ENCODE data around the gene JARID2. TPM values are rescaled to one million over a fixed set of nuclear protein-coding genes. Genes with fewer than 3 reads are reported as not detected.

Gene JARID2
- total RNA-seq, 3 donors from 2014 or later, result 10.5 to 13.9 (median 11.5) TPM

DNA sequence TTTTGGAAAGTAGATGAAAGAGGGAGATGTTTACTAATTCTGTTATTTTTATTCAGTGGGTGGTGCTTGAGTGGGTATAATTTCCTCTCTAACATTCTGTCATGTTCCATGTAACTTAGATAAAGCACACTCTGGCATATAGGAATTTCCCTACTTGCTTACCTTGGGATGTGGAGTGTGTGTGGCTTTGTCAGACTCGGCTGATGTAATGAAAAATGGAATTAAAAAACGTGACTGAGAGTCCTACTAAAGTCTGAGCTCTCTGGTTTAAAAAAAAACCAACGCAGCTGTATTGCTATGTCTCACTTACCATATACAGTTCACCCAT lies 98.3 kb downstream of the JARID2 start:
- DNase-seq (ENCODE audit: low spot score in 2 of 2), result no peak
- Histone ChIP-seq H3K36me3 (no peaks in the 10 kb centered on the region), H3K27ac (no peak overlapping the region), H3K9me3 (no peaks in the 10 kb centered on the region), H3K4me3 (no peak overlapping the region), H3K27me3 (no peaks in the 10 kb centered on the region), H3K4me1 (no peaks in the 10 kb centered on the region)
- intact Hi-C loops (cut with DNase I; ENCODE audit: low total_unique reads), result loop anchor here (5.0 kb wide), 1 partner anchor 302 kb away; no protein-coding TSS in a partner anchor
- TF ChIP-seq, protein P1, sequence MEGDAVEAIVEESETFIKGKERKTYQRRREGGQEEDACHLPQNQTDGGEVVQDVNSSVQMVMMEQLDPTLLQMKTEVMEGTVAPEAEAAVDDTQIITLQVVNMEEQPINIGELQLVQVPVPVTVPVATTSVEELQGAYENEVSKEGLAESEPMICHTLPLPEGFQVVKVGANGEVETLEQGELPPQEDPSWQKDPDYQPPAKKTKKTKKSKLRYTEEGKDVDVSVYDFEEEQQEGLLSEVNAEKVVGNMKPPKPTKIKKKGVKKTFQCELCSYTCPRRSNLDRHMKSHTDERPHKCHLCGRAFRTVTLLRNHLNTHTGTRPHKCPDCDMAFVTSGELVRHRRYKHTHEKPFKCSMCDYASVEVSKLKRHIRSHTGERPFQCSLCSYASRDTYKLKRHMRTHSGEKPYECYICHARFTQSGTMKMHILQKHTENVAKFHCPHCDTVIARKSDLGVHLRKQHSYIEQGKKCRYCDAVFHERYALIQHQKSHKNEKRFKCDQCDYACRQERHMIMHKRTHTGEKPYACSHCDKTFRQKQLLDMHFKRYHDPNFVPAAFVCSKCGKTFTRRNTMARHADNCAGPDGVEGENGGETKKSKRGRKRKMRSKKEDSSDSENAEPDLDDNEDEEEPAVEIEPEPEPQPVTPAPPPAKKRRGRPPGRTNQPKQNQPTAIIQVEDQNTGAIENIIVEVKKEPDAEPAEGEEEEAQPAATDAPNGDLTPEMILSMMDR (IDR thresholded peaks at IDR 0.05), result no peak
- no peak for TF ChIP-seq POLR2AphosphoS5 (IDR thresholded peaks at IDR 0.05)
- TF ChIP-seq POLR2A (IDR thresholded peaks at IDR 0.05), result no peak

DNA sequence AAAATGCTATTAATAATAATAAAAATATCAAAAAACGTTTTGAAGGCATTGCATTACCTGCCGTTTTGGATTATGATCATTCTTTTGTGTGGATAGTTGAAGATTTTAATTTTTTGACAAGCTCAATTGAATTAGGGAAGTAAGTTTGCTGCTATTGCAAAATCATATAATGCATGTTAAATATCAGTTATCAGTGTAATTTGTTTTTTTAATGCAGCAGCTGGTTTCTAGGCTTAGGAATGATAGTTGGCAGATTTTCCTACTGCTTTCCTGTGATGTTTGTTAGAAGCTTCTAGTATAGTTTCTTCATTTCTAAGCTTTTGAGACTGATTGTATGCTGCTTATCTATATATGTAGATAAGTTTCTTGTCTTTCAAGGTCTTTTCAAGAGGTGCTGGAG lies 99.0 kb downstream of the JARID2 start:
- H3K27ac ChIP-seq, result no peak overlapping the region
- no peaks in the 10 kb centered on the region for H3K9me3 ChIP-seq
- no peak for DNase-seq (ENCODE audit: low spot score in 2 of 2)
- intact Hi-C loops (cut with DNase I; ENCODE audit: low total_unique reads), result loop anchor here (5.0 kb wide), 1 partner anchor 303 kb away; no protein-coding TSS in a partner anchor
- no peak for TF ChIP-seq POLR2A (IDR thresholded peaks at IDR 0.05)
- no peak for TF ChIP-seq POLR2AphosphoS5 (IDR thresholded peaks at IDR 0.05)
- TF ChIP-seq, protein P1 (IDR thresholded peaks at IDR 0.05), result no peak
- H3K4me1 ChIP-seq, result no peaks in the 10 kb centered on the region
- no peaks in the 10 kb centered on the region for H3K36me3 ChIP-seq
- H3K27me3 ChIP-seq, result no peaks in the 10 kb centered on the region
- H3K4me3 ChIP-seq, result no peak overlapping the region

DNA sequence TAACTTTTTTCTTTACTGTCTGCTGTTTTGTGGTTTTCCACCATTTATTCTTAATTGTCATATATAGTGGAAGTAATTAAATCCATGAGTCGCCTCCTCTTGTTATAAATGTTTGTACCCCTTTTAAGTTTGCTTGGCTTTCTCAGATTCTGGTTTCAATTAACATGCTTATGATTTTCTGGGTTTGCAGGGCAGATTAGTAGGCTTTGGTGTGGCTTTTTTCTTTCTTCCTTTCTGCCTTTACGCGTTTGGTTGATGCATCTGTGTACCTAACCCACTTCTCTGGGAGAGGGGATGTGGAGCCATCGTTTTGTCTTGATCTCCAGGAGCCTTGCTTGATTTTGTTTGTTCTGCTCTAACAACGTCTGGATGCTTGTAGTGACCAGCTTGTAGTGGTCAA lies 100.4 kb downstream of the JARID2 start:
- no peak for DNase-seq (ENCODE audit: low spot score in 2 of 2)
- no peaks in the 10 kb centered on the region for H3K36me3 ChIP-seq
- H3K27me3 ChIP-seq, result no peaks in the 10 kb centered on the region
- intact Hi-C loops (cut with DNase I; ENCODE audit: low total_unique reads), result no loop called here
- no peak overlapping the region for H3K4me3 ChIP-seq
- no peaks in the 10 kb centered on the region for H3K9me3 ChIP-seq
- no peak overlapping the region for H3K27ac ChIP-seq
- no peaks in the 10 kb centered on the region for H3K4me1 ChIP-seq
- TF ChIP-seq POLR2A (IDR thresholded peaks at IDR 0.05), result no peak

DNA sequence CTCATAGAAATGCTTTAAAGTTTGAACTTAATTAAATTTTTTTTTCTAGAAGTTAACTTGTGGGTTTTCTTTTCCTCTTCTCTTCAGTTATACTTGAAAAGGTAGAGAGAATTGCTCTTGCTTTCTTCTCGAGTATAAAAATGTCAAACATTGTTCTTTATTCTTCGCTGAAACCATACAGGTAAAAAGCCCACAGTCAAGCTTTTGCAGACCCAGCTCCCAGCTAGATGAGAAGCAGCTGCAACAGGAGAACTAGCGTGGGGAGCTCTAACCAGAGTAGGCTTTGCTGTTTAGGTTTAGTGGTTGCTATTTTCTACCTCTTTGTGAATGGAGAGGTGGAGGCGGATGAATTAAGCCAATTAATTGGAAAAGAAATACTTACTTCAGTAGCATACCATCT lies 102.7 kb downstream of the JARID2 start:
- Histone ChIP-seq H3K27ac (no peak overlapping the region), H3K27me3 (no peaks in the 10 kb centered on the region), H3K4me1 (no peaks in the 10 kb centered on the region), H3K36me3 (no peaks in the 10 kb centered on the region), H3K4me3 (no peak overlapping the region), H3K9me3 (no peaks in the 10 kb centered on the region)
- no peak for DNase-seq (ENCODE audit: low spot score in 2 of 2)
- intact Hi-C loops (cut with DNase I; ENCODE audit: low total_unique reads), result no loop called here
- TF ChIP-seq POLR2AphosphoS5 (IDR thresholded peaks at IDR 0.05), result no peak
- TF ChIP-seq POLR2A (IDR thresholded peaks at IDR 0.05), result no peak
- TF ChIP-seq, protein P1 (IDR thresholded peaks at IDR 0.05), result no peak

DNA sequence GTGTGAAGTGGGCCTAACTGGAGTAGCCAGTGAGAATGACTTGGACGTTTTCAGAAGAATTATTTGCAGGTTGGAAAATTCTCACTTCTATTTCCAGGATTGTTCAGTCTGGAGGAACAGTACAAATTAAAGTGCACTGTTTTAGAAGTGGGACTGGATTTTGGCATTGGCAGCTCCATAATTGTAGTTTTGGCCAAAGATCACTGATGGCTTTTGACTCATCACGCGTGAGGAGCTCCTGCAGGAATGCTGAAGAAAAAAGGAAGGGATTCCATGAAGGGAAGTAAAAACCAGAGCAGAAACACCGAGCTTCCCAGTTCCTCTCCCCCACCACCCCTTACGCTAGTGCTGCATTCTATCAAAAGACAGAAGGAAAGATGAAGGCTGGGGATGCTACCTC lies 103.5 kb downstream of the JARID2 start:
- no peaks in the 10 kb centered on the region for H3K27me3 ChIP-seq
- DNase-seq (ENCODE audit: low spot score in 2 of 2), result no peak
- no peak for TF ChIP-seq POLR2AphosphoS5 (IDR thresholded peaks at IDR 0.05)
- TF ChIP-seq, protein P1 (IDR thresholded peaks at IDR 0.05), result no peak
- no peak for TF ChIP-seq POLR2A (IDR thresholded peaks at IDR 0.05)
- intact Hi-C loops (cut with DNase I; ENCODE audit: low total_unique reads), result no loop called here
- no peaks in the 10 kb centered on the region for H3K36me3 ChIP-seq
- no peak overlapping the region for H3K27ac ChIP-seq
- no peaks in the 10 kb centered on the region for H3K4me1 ChIP-seq
- no peaks in the 10 kb centered on the region for H3K9me3 ChIP-seq
- H3K4me3 ChIP-seq, result no peak overlapping the region

All from breast epithelium (tissue), 4 donors.